ENCODE data around the gene TLK1. TPM values are rescaled to one million over a fixed set of nuclear protein-coding genes. Genes with fewer than 3 reads are reported as not detected.
A peak's percentile ranks its signal among the peaks of the same experiment; 100 is the strongest.

The TLK1 gene
- total and polyA plus RNA-seq, 5 donors, result 7.3 to 35.3 (median 32.9) TPM

- 73% methylated on average over 1 of the region's 1 CpG for WGBS
- intact Hi-C loops (cut with DNase I), result no loop called here
- ATAC-seq, result peak in 1 of 2 donors; percentile 46
Measured at GRCh38 chr2:171141320-171141719, 19.4 kb downstream of the TLK1 start.

GRCh38 chr2:171139860-171140259, 20.8 kb downstream of the TLK1 start:
- 95% methylated on average over 9 of the region's 9 CpGs for WGBS
- Histone ChIP-seq H3K27me3 (ENCODE audit: control insufficient read depth, insufficient read depth) (no peaks in the 10 kb centered on the region), H3K9me3 (ENCODE audit: control insufficient read depth, low read length) (no peaks in the 10 kb centered on the region), H3K4me3 (ENCODE audit: low read length) (no peak overlapping the region), H3K4me1 (ENCODE audit: control insufficient read depth, insufficient read depth, low read length) (peaks cover 4% of the 10 kb centered on the region), H3K27ac (ENCODE audit: low read length) (no peak overlapping the region)
- ATAC-seq (no peak), DNase-seq (no peak)
- intact Hi-C loops (cut with DNase I), result no loop called here

More at GRCh38 chr2:171141320-171141719, 19.4 kb downstream of the TLK1 start:
- Histone ChIP-seq H3K9me3 (ENCODE audit: control insufficient read depth, low read length) (no peaks in the 10 kb centered on the region), H3K27ac (ENCODE audit: low read length) (no peak overlapping the region), H3K27me3 (ENCODE audit: control insufficient read depth, insufficient read depth) (no peaks in the 10 kb centered on the region), H3K4me1 (ENCODE audit: control insufficient read depth, insufficient read depth, low read length) (peaks cover 5% of the 10 kb centered on the region), H3K4me3 (ENCODE audit: low read length) (no peak overlapping the region)
- peak in 1 of 3 donors; percentile 24 for DNase-seq

- no peaks in the 10 kb centered on the region for H3K27me3 ChIP-seq (ENCODE audit: control insufficient read depth, insufficient read depth)
- H3K4me3 ChIP-seq (ENCODE audit: low read length), result no peak overlapping the region
- peaks cover 7% of the 10 kb centered on the region for H3K4me1 ChIP-seq (ENCODE audit: control insufficient read depth, insufficient read depth, low read length)
- WGBS, result 84% methylated on average over 4 of the region's 4 CpGs
- H3K9me3 ChIP-seq (ENCODE audit: control insufficient read depth, low read length), result no peaks in the 10 kb centered on the region
- DNase-seq (no peak), ATAC-seq (no peak)
- intact Hi-C loops (cut with DNase I), result no loop called here
- H3K27ac ChIP-seq (ENCODE audit: low read length), result no peak overlapping the region
Measured at GRCh38 chr2:171136024-171136423, 24.7 kb downstream of the TLK1 start.

GRCh38 chr2:171134624-171135230, 26.0 kb downstream of the TLK1 start:
- Histone ChIP-seq H3K9me3 (ENCODE audit: control insufficient read depth, low read length) (no peaks in the 10 kb centered on the region), H3K4me1 (ENCODE audit: control insufficient read depth, insufficient read depth, low read length) (peaks cover 7% of the 10 kb centered on the region), H3K27ac (ENCODE audit: low read length) (no peak overlapping the region), H3K4me3 (ENCODE audit: low read length) (no peak overlapping the region), H3K27me3 (ENCODE audit: control insufficient read depth, insufficient read depth) (no peaks in the 10 kb centered on the region)
- ATAC-seq, result no peak
- intact Hi-C loops (cut with DNase I), result no loop called here
- DNase-seq, result no peak
- 91% methylated on average over 4 of the region's 4 CpGs for WGBS

GRCh38 chr2:171132086-171132485, 28.6 kb downstream of the TLK1 start:
- DNase-seq (no peak), ATAC-seq (no peak)
- Histone ChIP-seq H3K27me3 (ENCODE audit: control insufficient read depth, insufficient read depth) (no peaks in the 10 kb centered on the region), H3K4me1 (ENCODE audit: control insufficient read depth, insufficient read depth, low read length) (peaks cover 6% of the 10 kb centered on the region), H3K27ac (ENCODE audit: low read length) (no peak overlapping the region), H3K4me3 (ENCODE audit: low read length) (no peak overlapping the region), H3K9me3 (ENCODE audit: control insufficient read depth, low read length) (no peaks in the 10 kb centered on the region)
- 79% methylated on average over 5 of the region's 5 CpGs for WGBS
- intact Hi-C loops (cut with DNase I), result no loop called here

GRCh38 chr2:171128461-171128860, 32.2 kb downstream of the TLK1 start:
- H3K27me3 ChIP-seq (ENCODE audit: control insufficient read depth, insufficient read depth), result no peaks in the 10 kb centered on the region
- no peak overlapping the region for H3K27ac ChIP-seq (ENCODE audit: low read length)
- H3K4me1 ChIP-seq (ENCODE audit: control insufficient read depth, insufficient read depth, low read length), result peaks cover 1% of the 10 kb centered on the region
- ATAC-seq (no peak), DNase-seq (no peak)
- H3K4me3 ChIP-seq (ENCODE audit: low read length), result no peak overlapping the region
- intact Hi-C loops (cut with DNase I), result no loop called here
- H3K9me3 ChIP-seq (ENCODE audit: control insufficient read depth, low read length), result no peaks in the 10 kb centered on the region
- WGBS, result 77% methylated on average over 1 of the region's 1 CpG

- no peak for DNase-seq
- intact Hi-C loops (cut with DNase I), result no loop called here
- ATAC-seq, result no peak
- 49% methylated on average over 4 of the region's 4 CpGs for WGBS
- Histone ChIP-seq H3K27ac (ENCODE audit: low read length) (no peak overlapping the region), H3K4me3 (ENCODE audit: low read length) (no peak overlapping the region), H3K4me1 (ENCODE audit: control insufficient read depth, insufficient read depth, low read length) (no peaks in the 10 kb centered on the region), H3K9me3 (ENCODE audit: control insufficient read depth, low read length) (no peaks in the 10 kb centered on the region), H3K27me3 (ENCODE audit: control insufficient read depth, insufficient read depth) (no peaks in the 10 kb centered on the region)
Measured at GRCh38 chr2:171124541-171124940, 36.2 kb downstream of the TLK1 start.

- H3K9me3 ChIP-seq (ENCODE audit: control insufficient read depth, low read length), result no peaks in the 10 kb centered on the region
- intact Hi-C loops (cut with DNase I), result no loop called here
Measured at GRCh38 chr2:171109571-171109970, 51.1 kb downstream of the TLK1 start.

GRCh38 chr2:171109020-171109419, 51.7 kb downstream of the TLK1 start:
- no peaks in the 10 kb centered on the region for H3K9me3 ChIP-seq (ENCODE audit: control insufficient read depth, low read length)
- intact Hi-C loops (cut with DNase I), result no loop called here
- ATAC-seq (no peak), DNase-seq (no peak)
- peaks cover 1% of the 10 kb centered on the region for H3K4me1 ChIP-seq (ENCODE audit: control insufficient read depth, insufficient read depth, low read length)
- no peak overlapping the region for H3K27ac ChIP-seq (ENCODE audit: low read length)
- WGBS, result 79% methylated on average over 1 of the region's 1 CpG
- no peaks in the 10 kb centered on the region for H3K27me3 ChIP-seq (ENCODE audit: control insufficient read depth, insufficient read depth)
- H3K4me3 ChIP-seq (ENCODE audit: low read length), result no peak overlapping the region

More at GRCh38 chr2:171109571-171109970, 51.1 kb downstream of the TLK1 start:
- ATAC-seq, result no peak
- Histone ChIP-seq H3K27me3 (ENCODE audit: control insufficient read depth, insufficient read depth) (no peaks in the 10 kb centered on the region), H3K4me3 (ENCODE audit: low read length) (no peak overlapping the region), H3K4me1 (ENCODE audit: control insufficient read depth, insufficient read depth, low read length) (peaks cover 1% of the 10 kb centered on the region), H3K27ac (ENCODE audit: low read length) (no peak overlapping the region)
- no peak for DNase-seq

GRCh38 chr2:171107803-171108202, 52.9 kb downstream of the TLK1 start:
- DNase-seq (no peak), ATAC-seq (no peak)
- intact Hi-C loops (cut with DNase I), result no loop called here
- Histone ChIP-seq H3K9me3 (ENCODE audit: control insufficient read depth, low read length) (no peaks in the 10 kb centered on the region), H3K4me1 (ENCODE audit: control insufficient read depth, insufficient read depth, low read length) (peaks cover 1% of the 10 kb centered on the region), H3K27me3 (ENCODE audit: control insufficient read depth, insufficient read depth) (no peaks in the 10 kb centered on the region), H3K4me3 (ENCODE audit: low read length) (no peak overlapping the region), H3K27ac (ENCODE audit: low read length) (no peak overlapping the region)
- WGBS, result 98% methylated on average over 7 of the region's 7 CpGs

GRCh38 chr2:171104379-171104778, 56.3 kb downstream of the TLK1 start:
- intact Hi-C loops (cut with DNase I), result no loop called here
- Histone ChIP-seq H3K4me3 (ENCODE audit: low read length) (no peak overlapping the region), H3K9me3 (ENCODE audit: control insufficient read depth, low read length) (no peaks in the 10 kb centered on the region), H3K27ac (ENCODE audit: low read length) (no peak overlapping the region), H3K4me1 (ENCODE audit: control insufficient read depth, insufficient read depth, low read length) (no peaks in the 10 kb centered on the region), H3K27me3 (ENCODE audit: control insufficient read depth, insufficient read depth) (no peaks in the 10 kb centered on the region)
- WGBS, result 87% methylated on average over 1 of the region's 1 CpG
- no peak for ATAC-seq
- no peak for DNase-seq

GRCh38 chr2:171102802-171103201, 57.9 kb downstream of the TLK1 start:
- H3K9me3 ChIP-seq (ENCODE audit: control insufficient read depth, low read length), result no peaks in the 10 kb centered on the region
- intact Hi-C loops (cut with DNase I), result no loop called here
- H3K27me3 ChIP-seq (ENCODE audit: control insufficient read depth, insufficient read depth), result no peaks in the 10 kb centered on the region
- 67% methylated on average over 4 of the region's 4 CpGs for WGBS
- no peak for DNase-seq
- H3K4me3 ChIP-seq (ENCODE audit: low read length), result no peak overlapping the region
- no peak for ATAC-seq
- no peak overlapping the region for H3K27ac ChIP-seq (ENCODE audit: low read length)
- H3K4me1 ChIP-seq (ENCODE audit: control insufficient read depth, insufficient read depth, low read length), result no peaks in the 10 kb centered on the region
